Measurements from ENCODE around the gene SLC25A29. TPM values are rescaled to one million over a fixed set of nuclear protein-coding genes. Genes with fewer than 3 reads are reported as not detected.

SLC25A29 gene
- total and polyA plus RNA-seq, 8 donors = 10.6 to 85.2 (median 22.5) TPM

GRCh38 chr14:100334904-100335303 lies 28.7 kb upstream of the SLC25A29 start:
- DNase-seq (peak in 2 of 6 donors; percentile 27 to 50), FAIRE-seq (no peak), ATAC-seq (no peak)
- intact Hi-C loops (cut with DNase I) = no loop called here
- H3K36me3 ChIP-seq = peaks cover 0 to 17% (median 3%) of the 10 kb centered on the region in 3 donors
- H3K27ac ChIP-seq = no peak overlapping the region
- no peak for TF ChIP-seq CTCF (IDR thresholded peaks at IDR 0.05)
- H3K27me3 ChIP-seq = no peaks in the 10 kb centered on the region
- no peak overlapping the region for H3K4me3 ChIP-seq
- 90 to 91% methylated on average over 12 of the region's 12 CpGs for WGBS, 2 donors
- no peaks in the 10 kb centered on the region for H3K4me1 ChIP-seq
- no peaks in the 10 kb centered on the region for H3K9me3 ChIP-seq

- DNase-seq (peak in 1 of 6 donors; percentile 20), ATAC-seq (no peak), FAIRE-seq (no peak)
- H3K36me3 ChIP-seq = peaks cover 0 to 17% (median 3%) of the 10 kb centered on the region in 3 donors
- H3K4me1 ChIP-seq = no peaks in the 10 kb centered on the region
- intact Hi-C loops (cut with DNase I) = no loop called here
- H3K9me3 ChIP-seq = no peaks in the 10 kb centered on the region
- TF ChIP-seq CTCF (IDR thresholded peaks at IDR 0.05) = no peak
- H3K4me3 ChIP-seq = no peak overlapping the region
- 80 to 87% methylated on average over 7 of the region's 7 CpGs for WGBS, 2 donors
- H3K27me3 ChIP-seq = no peaks in the 10 kb centered on the region
- H3K27ac ChIP-seq = no peak overlapping the region
Measured at GRCh38 chr14:100333827-100334226, 27.6 kb upstream of the SLC25A29 start.

GRCh38 chr14:100333311-100333710 lies 27.1 kb upstream of the SLC25A29 start:
- DNase-seq (peak in 1 of 6 donors; percentile 41), ATAC-seq (no peak)
- intact Hi-C loops (cut with DNase I) = no loop called here

GRCh38 chr14:100332797-100333196 lies 26.6 kb upstream of the SLC25A29 start:
- Histone ChIP-seq H3K9me3 (no peaks in the 10 kb centered on the region), H3K36me3 (peaks cover 0 to 16% (median 3%) of the 10 kb centered on the region in 3 donors), H3K4me3 (no peak overlapping the region), H3K27me3 (no peaks in the 10 kb centered on the region), H3K4me1 (no peaks in the 10 kb centered on the region), H3K27ac (no peak overlapping the region)
- no peak for FAIRE-seq
- intact Hi-C loops (cut with DNase I) = no loop called here
- TF ChIP-seq CTCF (IDR thresholded peaks at IDR 0.05) = no peak
- ATAC-seq = peak in 3 of 4 donors; percentile 6 to 59 (median 57)
- peak in 1 of 6 donors; percentile 46 for DNase-seq
- 87 to 88% methylated on average over 8 of the region's 8 CpGs for WGBS, 2 donors

More at GRCh38 chr14:100333311-100333710, 27.1 kb upstream of the SLC25A29 start:
- Histone ChIP-seq H3K27ac (no peak overlapping the region), H3K4me3 (no peak overlapping the region), H3K9me3 (no peaks in the 10 kb centered on the region), H3K4me1 (no peaks in the 10 kb centered on the region), H3K36me3 (peaks cover 0 to 17% (median 3%) of the 10 kb centered on the region in 3 donors), H3K27me3 (no peaks in the 10 kb centered on the region)
- 92 to 93% methylated on average over 8 of the region's 8 CpGs for WGBS, 2 donors
- no peak for TF ChIP-seq CTCF (IDR thresholded peaks at IDR 0.05)
- FAIRE-seq = no peak

GRCh38 chr14:100332071-100332639 lies 25.9 kb upstream of the SLC25A29 start:
- Histone ChIP-seq H3K9me3 (no peaks in the 10 kb centered on the region), H3K4me3 (no peak overlapping the region), H3K27me3 (no peaks in the 10 kb centered on the region), H3K36me3 (peaks cover 0 to 10% (median 3%) of the 10 kb centered on the region in 3 donors), H3K4me1 (no peaks in the 10 kb centered on the region), H3K27ac (no peak overlapping the region)
- FAIRE-seq (no peak), ATAC-seq (no peak), DNase-seq (peak in 1 of 6 donors; percentile 58)
- intact Hi-C loops (cut with DNase I) = no loop called here
- no peak for TF ChIP-seq CTCF (IDR thresholded peaks at IDR 0.05)
- WGBS, 2 donors = 77 to 83% methylated on average over 11 of the region's 11 CpGs
